ENCODE results near the gene MAML2.

Gene MAML2

DNA sequence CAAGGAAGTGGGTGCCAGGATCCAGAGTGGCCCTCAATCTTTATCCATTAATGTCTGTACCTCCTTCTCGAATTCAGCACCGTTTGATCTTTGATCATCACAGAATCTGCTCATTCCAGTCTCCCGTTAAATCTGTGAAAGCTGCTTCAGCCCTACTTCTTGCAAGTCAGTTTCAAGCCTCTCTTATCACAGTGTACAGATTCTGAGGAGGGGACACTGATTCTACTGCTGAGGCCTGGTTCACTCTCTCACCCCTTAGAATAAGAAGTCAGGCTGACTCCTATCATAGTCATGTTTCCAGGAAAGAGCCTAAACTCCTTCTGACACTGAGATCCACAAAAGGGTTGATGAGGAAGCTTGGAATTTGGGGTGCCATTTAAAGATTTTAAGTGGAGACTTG lies 39.0 kb downstream of the MAML2 start:
- TF ChIP-seq CTCF (IDR thresholded peaks at IDR 0.05; ENCODE audit: insufficient read depth, missing control alignments): no peak
- FAIRE-seq (no peak), DNase-seq (ENCODE audit: insufficient read length, low spot score) (no peak)

- no peak for TF ChIP-seq CTCF (IDR thresholded peaks at IDR 0.05; ENCODE audit: insufficient read depth, missing control alignments)
- DNase-seq (ENCODE audit: insufficient read length, low spot score): no peak
- FAIRE-seq: no peak
Observed at GRCh38 chr11:96303064-96303463, 39.9 kb downstream of the MAML2 start.

DNA sequence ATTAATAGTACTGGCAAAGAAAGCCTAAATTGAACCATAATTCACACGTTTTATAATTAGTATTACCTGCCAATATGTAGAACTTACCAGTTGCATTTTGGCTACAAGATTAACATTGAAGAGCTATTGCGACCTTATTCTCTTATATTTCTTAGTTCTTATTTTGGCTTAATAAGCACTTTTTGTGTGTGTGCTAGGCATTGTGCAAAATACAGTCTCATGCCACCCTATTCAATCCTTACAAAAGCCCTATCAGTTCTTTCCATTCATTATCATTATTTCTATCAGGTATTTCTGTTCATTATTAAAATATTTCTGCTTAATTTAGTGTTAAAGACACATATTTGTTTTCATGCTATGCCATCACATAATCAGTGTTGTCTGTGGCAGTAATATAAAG lies 41.2 kb downstream of the MAML2 start:
- DNase-seq (ENCODE audit: insufficient read length, low spot score) (no peak), FAIRE-seq (no peak)
- TF ChIP-seq CTCF (IDR thresholded peaks at IDR 0.05; ENCODE audit: insufficient read depth, missing control alignments): no peak

DNA sequence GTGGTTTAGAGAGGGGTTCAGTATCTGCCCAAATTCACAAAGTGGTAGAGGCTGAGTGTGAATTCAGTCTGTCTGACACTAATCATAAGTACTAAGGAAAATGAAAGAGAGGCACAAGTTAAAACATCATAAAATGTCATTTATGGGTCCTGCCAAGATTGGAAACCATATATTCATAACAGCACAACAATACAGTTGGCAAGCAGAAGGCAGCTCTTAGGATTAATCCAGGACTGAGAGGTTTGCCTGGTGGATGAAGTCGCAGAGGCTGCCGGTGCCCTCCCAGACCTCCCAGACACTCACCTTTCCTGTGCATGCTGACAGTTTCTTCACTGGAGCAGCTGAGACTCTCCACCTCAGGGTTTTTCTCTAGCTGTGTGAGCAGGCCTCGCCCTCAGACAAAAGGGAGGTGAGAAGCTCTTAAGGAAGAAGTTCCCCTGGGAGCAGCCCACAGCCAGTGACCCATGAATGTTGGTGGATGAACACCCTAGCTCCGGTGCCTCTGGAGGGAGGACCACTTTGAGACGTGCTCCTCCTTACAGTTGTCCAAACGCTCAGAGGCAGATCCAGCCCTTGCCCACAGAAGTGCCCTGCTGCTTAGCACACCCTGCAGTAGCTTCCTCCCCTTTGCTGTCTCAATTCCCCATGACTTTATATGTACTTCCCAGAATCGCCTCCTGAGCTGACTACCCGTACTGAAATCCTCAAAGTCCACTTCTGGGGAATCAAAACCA lies 43.7 kb downstream of the MAML2 start:
- FAIRE-seq (no peak), DNase-seq (ENCODE audit: insufficient read length, low spot score) (no peak)
- TF ChIP-seq CTCF (IDR thresholded peaks at IDR 0.05; ENCODE audit: insufficient read depth, missing control alignments): no peak

DNA sequence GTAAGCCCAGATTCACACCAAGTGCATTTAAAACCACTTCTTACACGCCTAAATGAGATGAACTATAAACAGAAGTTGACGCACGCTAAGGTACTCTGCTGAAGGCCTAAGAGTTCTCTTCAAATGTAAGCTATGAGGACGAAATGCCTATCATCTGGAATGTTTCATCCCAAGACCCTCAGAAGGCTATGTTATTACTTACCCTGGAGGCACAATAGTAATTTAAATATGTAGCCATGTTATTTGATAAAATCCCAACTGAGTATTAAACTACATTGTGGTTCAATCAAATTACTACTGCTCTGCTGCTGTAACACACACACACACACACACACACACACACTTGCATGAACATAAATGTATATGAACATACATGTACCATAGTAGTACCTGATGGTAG lies 47.6 kb downstream of the MAML2 start:
- TF ChIP-seq CTCF (IDR thresholded peaks at IDR 0.05; ENCODE audit: insufficient read depth, missing control alignments): no peak
- DNase-seq (ENCODE audit: insufficient read length, low spot score): no peak
- no peak for FAIRE-seq

- FAIRE-seq (no peak), DNase-seq (ENCODE audit: insufficient read length, low spot score) (no peak)
- no peak for TF ChIP-seq CTCF (IDR thresholded peaks at IDR 0.05; ENCODE audit: insufficient read depth, missing control alignments)
Observed at GRCh38 chr11:96294289-96294688, 48.7 kb downstream of the MAML2 start.

- FAIRE-seq (no peak), DNase-seq (ENCODE audit: insufficient read length, low spot score) (no peak)
- no peak for TF ChIP-seq CTCF (IDR thresholded peaks at IDR 0.05; ENCODE audit: insufficient read depth, missing control alignments)
Observed at GRCh38 chr11:96293598-96294021, 49.4 kb downstream of the MAML2 start.
